Mucosa of descending colon (tissue), 3 donors: ENCODE results near the gene NAP1L4. TPM values are rescaled to one million over a fixed set of nuclear protein-coding genes. Genes with fewer than 3 reads are reported as not detected.

Source experiments
- ATAC-seq: fragments of 200-7000 bp; cut with Tn5 transposase; one replicate; pipeline ENCODE4 v1.9.1; 2020; ENCODE audit warnings: mild to moderate bottlenecking, moderate library complexity
- DNase-seq, 3 donors: peaks; one replicate each; pipeline ENCODE4 v3.0.0-alpha.2; 2020
- H3K36me3 ChIP-seq: fragments of 200-600 bp; one replicate; pipeline ENCODE4 v1.8.0; 2021; ENCODE audit warnings: low read depth, mild to moderate bottlenecking
- H3K4me1 ChIP-seq: fragments of 200-600 bp; one replicate; pipeline ENCODE4 v1.8.0; 2021; ENCODE audit warnings: low read depth, mild to moderate bottlenecking
- H3K4me3 ChIP-seq: fragments of 200-600 bp; one replicate; pipeline ENCODE4 v1.8.0; 2021; ENCODE audit warnings: mild to moderate bottlenecking
- H3K9me3 ChIP-seq: fragments of 200-600 bp; one replicate; pipeline ENCODE4 v1.8.0; 2021; ENCODE audit warnings: mild to moderate bottlenecking
- intact Hi-C, 2 donors: fragments of 100-400 bp; cut with DNase I in 1 of 2; cut with micrococcal nuclease in 1 of 2; formaldehyde crosslinking; loops; one replicate each; pipeline versions ENCODE4 v1.11.0 to v1.11.1; 2022; cut with DNase I, micrococcal nuclease
- total RNA-seq, 3 donors: library from RNA; stranded (reverse); fragmentation: NEBNext Ultra II Directional in 2 of 3; extraction: Animal tissue kit (Norgen Biotek cat#: 25700) in 2 of 3; gene quantifications; one replicate each; pipeline versions ENCODE4 v1.2.1 to v1.2.4, GENCODE V29; 2021 to 2023
- TF ChIP-seq, protein P1 (sequence below): fragments of 200-600 bp; IDR thresholded peaks from one replicate; pipeline ENCODE4 v1.8.0; 2022; ENCODE audit warnings: antibody characterized with exemption, mild to moderate bottlenecking
- donor health status: DM: no; HTN: no; CAD: no; lungs with moderate emphysema.
- donor health status: DM: no; HTN: no; CAD: no.
- donor health status: DM: no; HTN: yes; CAD: no.

The NAP1L4 gene
- total RNA-seq, 3 donors from 2014 or later = 94.0 to 116 (median 99.8) TPM

DNA sequence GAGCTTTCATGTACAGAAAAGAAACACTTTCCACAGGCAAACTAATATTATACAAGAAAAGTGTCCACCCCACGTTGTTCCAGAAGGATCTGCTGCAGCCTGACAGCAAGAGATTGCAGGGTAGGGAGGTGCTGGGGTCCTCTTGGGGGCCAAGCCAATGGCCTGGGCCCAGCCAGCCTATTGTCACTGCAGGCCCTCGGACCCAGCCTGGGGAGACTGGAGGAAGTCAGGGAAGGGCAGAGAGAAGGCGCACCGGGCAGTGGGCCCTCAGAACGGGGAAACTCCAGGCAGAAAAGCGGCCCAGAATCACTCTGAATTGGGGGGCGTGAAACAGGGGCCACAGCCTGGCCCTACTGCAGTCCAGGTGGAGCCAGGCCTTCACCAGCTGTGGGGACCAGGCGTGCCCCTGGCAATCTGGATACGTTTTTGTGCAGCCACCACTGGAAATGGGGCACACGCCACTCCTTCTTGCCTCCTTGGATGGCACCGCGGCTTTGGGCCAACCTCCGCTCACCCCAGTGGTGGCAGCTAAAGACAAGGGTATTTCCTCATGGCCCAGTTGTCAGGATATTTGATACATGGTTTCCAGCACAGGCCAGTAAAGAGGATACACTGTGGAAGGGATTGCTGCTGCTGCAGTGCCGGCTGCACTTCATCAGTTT, 3.9 kb upstream of the NAP1L4 start:
- intact Hi-C loops = no loop called here
- ATAC-seq (no peak), DNase-seq (no peak)
- Histone ChIP-seq H3K36me3 (no peaks in the 10 kb centered on the region), H3K4me1 (peaks cover 6% of the 10 kb centered on the region), H3K4me3 (no peak overlapping the region), H3K9me3 (no peaks in the 10 kb centered on the region)
- TF ChIP-seq, protein P1, sequence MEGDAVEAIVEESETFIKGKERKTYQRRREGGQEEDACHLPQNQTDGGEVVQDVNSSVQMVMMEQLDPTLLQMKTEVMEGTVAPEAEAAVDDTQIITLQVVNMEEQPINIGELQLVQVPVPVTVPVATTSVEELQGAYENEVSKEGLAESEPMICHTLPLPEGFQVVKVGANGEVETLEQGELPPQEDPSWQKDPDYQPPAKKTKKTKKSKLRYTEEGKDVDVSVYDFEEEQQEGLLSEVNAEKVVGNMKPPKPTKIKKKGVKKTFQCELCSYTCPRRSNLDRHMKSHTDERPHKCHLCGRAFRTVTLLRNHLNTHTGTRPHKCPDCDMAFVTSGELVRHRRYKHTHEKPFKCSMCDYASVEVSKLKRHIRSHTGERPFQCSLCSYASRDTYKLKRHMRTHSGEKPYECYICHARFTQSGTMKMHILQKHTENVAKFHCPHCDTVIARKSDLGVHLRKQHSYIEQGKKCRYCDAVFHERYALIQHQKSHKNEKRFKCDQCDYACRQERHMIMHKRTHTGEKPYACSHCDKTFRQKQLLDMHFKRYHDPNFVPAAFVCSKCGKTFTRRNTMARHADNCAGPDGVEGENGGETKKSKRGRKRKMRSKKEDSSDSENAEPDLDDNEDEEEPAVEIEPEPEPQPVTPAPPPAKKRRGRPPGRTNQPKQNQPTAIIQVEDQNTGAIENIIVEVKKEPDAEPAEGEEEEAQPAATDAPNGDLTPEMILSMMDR = no peak

DNA sequence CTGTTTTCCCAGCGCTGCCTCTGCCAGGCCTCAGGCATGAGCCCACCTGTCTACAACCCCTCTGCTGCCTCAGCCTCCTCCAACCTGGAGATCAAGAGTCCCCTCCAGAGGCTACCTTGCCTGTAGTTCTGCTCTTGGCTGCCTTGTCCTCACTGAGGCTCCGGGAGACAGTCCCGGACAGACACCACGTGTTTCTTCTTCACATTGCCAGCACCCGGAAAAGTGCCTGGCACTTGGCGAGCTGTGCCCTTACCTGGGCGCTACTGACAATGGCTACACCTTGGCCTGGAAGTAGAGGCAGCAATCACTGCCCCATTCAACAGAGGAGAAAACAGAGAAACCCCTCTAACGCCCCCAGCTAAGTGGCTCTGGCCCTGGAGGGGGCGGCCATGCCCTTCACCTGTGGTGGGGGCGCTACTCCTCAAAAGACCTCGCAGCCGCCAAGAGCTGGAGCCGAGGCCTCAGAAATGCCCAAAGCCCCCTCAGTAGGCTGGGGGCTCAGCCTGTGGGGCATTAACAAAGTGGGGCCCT, 3.0 kb upstream of the NAP1L4 start:
- no peak for ATAC-seq
- TF ChIP-seq, protein P1 = no peak
- H3K36me3 ChIP-seq = no peaks in the 10 kb centered on the region
- no peak overlapping the region for H3K4me3 ChIP-seq
- no peak for DNase-seq
- intact Hi-C loops = no loop called here
- no peaks in the 10 kb centered on the region for H3K9me3 ChIP-seq
- peaks cover 10% of the 10 kb centered on the region for H3K4me1 ChIP-seq

DNA sequence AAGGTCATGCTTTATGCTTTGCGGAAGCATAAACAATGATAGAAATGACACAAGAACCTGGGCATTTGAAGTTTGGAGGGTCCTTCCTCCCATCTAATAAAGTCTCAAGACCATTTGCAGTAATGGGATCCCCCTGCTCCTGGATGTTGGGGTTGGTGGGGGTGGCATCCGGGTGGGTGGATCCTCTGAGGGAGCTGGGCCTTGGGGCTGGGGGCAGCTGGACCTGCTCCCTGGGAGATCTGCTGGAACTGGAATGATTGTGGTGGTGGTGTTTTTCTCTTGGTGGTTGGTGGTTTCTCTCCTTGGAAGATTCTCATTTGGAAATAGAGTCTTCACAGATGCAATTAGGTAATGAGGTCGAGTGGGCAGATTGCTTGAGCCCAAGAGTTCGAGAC, 2.2 kb upstream of the NAP1L4 start:
- Histone ChIP-seq H3K9me3 (no peaks in the 10 kb centered on the region), H3K36me3 (no peaks in the 10 kb centered on the region), H3K4me3 (no peak overlapping the region), H3K4me1 (peaks cover 17% of the 10 kb centered on the region)
- intact Hi-C loops = no loop called here
- TF ChIP-seq, protein P1 = no peak
- ATAC-seq (no peak), DNase-seq (no peak)

DNA sequence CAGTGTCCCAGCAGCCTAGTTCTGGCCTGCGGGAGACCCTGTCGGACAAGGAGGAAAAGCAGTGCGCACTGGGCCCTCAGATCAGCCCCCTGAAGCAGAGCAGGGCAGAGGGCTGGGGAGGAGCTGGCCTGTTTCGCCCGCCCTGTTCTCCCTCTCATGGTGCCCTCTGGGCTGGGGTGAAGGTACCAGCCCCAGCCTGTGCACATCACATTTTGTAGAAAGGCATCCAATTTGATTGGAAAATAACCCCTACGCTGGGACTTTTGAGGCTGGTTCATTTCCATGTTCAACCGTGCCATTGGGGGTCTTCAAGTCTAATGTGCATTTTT, 832 bp upstream of the NAP1L4 start:
- Histone ChIP-seq H3K9me3 (no peaks in the 10 kb centered on the region), H3K36me3 (no peaks in the 10 kb centered on the region), H3K4me3 (no peak overlapping the region), H3K4me1 (peaks cover 31% of the 10 kb centered on the region)
- intact Hi-C loops = no loop called here
- DNase-seq (no peak), ATAC-seq (peak; percentile 1)
- TF ChIP-seq, protein P1 = no peak

DNA sequence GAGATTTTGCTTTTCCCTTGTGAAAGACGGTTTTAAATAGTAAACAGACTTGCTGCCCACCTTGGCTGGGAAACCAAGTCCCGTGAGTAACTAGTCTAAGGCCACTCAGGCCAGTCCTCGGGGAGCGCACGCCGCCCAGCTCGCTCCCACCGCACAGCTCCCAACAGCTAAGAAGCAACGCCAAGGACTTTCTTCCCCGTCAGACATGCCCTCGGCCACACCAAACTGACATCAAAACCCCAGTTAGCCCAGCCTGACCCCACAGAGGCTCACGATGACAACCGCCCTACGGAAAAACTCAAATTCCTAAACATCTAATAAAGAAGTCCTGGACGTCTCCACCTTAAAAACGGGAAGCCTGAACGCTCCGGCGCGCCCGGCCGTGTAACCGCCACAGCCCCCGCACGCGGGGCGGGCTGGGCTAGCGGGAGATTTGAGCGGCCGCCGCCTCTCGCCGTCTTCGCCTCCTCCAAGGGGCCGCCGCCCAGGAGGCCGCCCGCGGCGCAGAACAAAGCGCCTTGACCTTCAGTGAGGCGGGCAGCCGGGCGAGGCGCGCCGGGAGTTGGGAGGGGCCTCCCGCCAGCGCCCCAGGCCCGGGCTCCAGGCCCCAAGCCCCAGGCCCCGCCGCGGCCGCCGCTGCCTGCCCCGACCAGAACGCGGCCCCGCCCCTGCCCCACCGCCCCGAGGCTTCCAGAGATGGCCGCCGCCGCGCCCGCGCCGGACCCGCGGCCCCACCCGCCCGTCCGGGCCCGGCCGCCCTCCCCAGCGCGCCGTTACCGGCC, 486 bp downstream of the NAP1L4 start:
- H3K4me1 ChIP-seq = peaks cover 38% of the 10 kb centered on the region
- H3K36me3 ChIP-seq = no peaks in the 10 kb centered on the region
- TF ChIP-seq, protein P1 = no peak
- H3K4me3 ChIP-seq = peak overlapping the region; percentile 84
- H3K9me3 ChIP-seq = no peaks in the 10 kb centered on the region
- ATAC-seq (peak; percentile 71), DNase-seq (no peak)
- intact Hi-C loops = no loop called here
